UCSD-AML1 (cell line): Measurements from ENCODE around the gene CLDN7.

Experiments
- DNase-seq: peaks from one replicate; lab custom pipeline; 2025; ENCODE audit not compliant: unreplicated experiment; lab: John Stamatoyannopoulos, UW

The CLDN7 gene

DNA sequence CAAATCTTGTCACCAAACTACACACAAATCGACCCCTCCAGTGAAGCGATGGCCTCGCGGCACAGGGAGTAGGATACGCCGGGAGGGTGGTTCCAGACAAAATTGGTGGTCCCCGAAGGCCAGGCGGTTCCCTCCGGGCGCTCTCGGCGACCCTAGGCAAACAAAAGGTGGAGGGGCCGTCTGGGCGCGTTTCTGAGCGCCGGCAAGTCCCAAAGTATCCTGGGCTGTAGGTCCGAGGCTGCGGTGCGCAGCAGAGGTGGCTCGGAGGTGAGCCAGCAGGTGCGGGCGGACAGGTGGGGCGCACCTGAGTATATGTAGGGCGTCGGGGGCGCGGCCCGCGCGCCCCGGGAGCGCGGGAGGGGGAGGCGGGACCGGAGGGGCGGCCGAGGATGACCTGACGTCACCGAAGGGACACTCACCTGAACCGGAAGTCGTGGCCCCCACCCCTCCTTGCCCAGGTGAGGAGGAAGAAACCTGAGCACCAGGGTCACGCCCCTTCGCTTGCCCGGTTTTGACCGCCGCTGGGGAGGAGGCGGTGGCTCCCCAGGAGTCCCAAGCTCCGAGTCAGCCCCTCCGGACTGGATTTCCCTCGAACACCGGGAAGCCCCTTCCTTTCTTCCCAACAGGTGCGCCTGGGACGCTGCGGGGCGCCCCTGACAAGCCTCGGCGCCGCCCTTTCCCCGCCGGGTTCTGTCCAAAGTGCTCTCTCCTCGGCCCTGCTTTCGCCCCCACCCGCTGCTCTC is at the start of gene CLDN7:
Gene CLDN7, minus strand, starts transcription at position 287 of the 743 bp plus-strand sequence. CDS start 435 bp downstream, outside the sequence.
- DNase-seq, result no peak

DNA sequence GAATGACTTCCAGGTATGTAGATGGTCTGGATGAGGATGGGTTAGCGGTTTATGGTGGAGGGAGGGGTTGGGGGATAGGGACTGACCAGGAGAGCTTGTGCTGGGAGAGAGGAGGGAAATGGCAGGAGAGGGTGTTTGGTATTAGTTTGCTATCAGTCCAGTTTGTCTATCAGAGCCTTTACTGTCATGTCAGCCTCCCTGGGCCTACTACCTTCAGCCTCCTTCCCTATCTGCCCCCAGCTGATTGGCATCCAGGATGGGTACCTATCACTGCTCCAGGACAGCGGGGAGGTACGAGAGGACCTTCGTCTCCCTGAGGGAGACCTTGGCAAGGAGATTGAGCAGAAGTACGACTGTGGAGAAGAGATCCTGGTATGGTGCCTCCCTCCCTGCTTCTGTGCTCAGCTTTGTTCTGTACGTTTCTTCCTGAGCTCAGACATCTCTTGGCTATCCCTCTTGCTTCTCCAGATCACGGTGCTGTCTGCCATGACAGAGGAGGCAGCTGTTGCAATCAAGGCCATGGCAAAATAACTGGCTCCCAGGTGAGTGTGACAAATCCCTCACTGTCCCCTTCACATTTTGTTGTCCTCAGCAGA is 48.9 kb upstream of the CLDN7 start:
- DNase-seq, result no peak

DNA sequence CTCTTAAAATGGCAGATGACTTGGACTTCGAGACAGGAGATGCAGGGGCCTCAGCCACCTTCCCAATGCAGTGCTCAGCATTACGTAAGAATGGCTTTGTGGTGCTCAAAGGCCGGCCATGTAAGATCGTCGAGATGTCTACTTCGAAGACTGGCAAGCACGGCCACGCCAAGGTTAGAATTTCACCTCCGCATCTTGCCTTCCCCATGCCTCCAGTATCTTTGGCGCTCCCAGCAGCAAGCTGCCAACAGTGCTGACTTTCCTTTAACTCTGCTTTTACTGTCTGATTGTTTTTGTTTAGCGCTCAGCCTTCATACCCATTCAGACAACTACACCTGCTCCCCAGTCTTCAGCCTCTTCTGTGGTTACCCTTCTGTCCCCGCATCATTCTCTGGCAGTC is 47.4 kb upstream of the CLDN7 start:
- DNase-seq, result no peak

- peak; percentile 69 for DNase-seq
These were observed 46.6 kb upstream of the CLDN7 start for GRCh38 chr17:7308625-7309433.

DNA sequence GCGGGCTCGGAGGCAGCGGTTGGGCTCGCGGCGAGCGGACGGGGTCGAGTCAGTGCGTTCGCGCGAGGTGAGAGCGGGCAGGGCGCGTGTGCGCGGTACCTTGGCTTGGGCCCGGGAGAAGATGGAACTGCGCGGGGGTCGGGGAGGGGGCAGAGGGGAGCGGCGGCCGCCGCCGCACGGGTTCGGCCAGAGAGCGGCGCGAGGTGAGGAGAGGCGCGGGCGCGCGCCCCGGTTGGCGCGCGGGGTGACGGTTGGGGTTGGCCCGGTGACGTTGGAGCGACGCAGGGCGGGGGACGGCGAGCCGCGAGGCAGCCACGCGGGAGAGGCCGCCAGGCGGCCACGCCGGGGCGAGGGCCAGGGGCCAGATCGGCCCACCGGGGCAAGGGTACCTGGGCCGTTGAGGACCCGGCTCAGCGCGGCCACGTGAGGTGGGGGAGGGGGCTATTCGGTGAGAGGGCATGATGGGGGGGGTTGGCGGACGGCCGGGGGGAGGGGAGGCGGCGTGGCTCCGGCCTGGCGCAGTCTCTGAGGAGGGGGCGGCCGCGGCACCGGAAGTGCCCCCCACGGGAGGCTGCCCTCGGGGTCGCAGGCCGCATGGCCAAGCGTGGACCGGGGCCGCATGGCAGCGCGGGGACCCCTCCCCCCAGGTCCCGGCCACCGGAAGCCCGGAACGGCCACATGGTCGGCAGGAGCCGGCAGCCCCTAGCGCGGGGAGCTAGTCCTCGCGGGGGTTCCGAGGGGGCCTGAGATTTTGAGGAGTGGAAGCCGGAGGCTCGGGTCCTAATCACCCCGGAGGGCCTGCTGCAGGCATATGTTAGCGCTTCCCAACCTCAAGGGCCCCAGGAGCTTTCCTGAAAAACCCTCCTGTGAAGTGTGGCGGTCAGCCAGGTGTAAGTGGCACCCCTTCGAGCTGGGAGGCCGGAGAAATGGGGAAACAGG is 45.7 kb upstream of the CLDN7 start:
- peak; percentile 56 for DNase-seq

DNA sequence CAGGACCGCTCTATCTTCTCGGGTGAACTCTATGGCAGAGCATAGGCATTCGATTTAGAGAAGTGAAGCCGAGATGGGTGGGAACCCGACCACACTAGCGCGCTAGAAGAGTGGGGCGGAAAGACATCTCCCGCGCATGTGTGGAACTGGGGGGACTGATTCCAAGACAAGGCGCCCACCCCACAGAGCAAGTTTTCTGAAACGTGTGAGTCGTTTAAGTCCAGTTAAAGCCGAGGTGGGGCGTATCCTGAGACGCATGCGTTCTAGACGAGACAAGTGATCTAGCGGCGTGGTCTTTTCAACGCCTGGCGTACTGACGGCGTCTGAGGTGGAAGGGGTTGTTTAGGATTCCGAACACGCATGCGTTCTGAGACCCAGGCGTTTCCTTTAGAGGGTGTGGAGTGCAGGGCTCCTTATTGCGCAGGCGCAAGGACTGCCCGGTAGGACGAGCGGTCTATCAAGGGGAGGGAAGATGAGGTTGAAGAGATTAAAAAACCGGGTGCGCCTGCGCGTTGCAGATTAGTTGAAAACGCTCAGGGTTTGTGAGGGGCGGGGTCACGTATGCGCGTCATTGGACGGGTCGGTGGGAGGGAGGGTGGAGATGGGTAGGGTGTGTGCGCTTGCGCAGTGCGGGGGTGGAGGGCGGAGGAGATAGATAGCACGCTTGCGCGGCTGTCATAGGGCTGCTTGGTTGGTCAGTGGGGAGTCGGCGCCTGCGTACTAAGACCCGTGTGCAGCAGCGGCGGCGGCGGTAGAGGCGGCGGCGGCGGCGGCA is 44.8 kb upstream of the CLDN7 start, which contains the start of gene EIF5A:
Gene EIF5A, plus strand, starts transcription at position 718 of the 775 bp plus-strand sequence. CDS start 2,008 bp downstream, outside the sequence.
- peak; percentile 100 for DNase-seq

DNA sequence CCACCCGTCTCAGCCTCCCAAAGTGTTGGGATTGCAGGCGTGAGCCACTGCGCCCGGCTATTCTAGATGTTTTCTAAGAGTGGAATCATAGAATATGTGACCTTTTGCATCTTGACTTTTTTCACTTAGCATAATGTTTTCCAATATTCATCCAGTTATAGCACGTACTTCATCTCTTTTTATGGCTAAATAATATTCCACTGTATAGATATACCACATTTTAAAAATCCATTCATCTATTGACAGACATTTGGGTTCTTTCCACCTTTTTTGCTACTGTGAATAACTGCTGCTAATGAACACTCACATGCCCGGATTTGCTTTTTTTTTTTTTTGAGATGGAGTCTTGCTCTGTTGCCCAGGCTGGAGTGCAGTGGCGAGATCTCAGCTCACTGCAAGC is 41.9 kb upstream of the CLDN7 start:
- no peak for DNase-seq

- DNase-seq, result peak; percentile 86
These were observed 34.0 kb upstream of the CLDN7 start for GRCh38 chr17:7296189-7296861.

- DNase-seq, result no peak
These were observed 33.2 kb upstream of the CLDN7 start for GRCh38 chr17:7295230-7296180.

GRCh38 chr17:7294614-7295153 is 32.4 kb upstream of the CLDN7 start, which contains the start of gene YBX2:
Gene YBX2 (minus strand): TSS chr17:7294639. CDS start chr17:7294500, 139 bp downstream.
- peak; percentile 65 for DNase-seq

DNA sequence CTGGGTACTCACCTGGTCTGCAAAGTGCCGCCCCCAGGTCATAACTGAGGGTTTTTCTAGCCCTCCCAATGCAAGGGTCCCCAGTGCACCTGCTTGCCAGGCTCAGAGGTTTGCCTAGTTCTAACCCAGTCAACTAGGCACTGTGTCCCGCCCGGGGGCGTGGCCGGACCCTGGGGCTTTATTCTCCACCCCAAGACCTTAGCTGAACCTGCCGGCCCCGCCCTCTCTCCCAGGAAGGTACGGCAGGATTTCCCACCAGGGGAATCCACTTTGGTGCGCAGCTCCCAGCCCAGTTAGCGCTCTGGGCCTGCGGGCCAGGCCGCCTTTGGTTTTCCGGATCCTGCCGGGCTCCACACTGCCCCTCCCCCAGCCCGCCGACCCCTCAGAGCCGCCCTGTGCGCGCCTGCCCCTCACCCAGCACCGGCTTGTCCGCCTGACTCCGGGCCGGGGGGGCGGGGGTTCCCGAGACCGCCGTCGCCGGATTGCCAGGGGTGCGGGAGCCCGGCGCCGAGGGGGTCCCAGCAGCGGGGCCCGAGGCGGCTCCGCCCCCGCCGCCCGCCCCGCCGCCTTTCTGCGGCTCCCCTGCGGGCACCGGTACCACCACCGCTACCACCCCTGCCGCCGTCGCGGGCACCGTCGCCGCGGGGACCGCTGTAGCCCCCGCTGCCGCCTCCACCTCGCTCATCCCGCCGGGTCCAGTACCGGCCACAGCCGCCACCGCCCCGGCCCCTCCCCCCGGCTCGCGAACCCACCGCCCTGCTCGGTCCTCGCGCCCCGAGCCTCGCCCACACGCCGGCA is 31.7 kb upstream of the CLDN7 start:
- DNase-seq, result no peak

GRCh38 chr17:7293159-7293558 is 30.9 kb upstream of the CLDN7 start:
- DNase-seq, result no peak

DNA sequence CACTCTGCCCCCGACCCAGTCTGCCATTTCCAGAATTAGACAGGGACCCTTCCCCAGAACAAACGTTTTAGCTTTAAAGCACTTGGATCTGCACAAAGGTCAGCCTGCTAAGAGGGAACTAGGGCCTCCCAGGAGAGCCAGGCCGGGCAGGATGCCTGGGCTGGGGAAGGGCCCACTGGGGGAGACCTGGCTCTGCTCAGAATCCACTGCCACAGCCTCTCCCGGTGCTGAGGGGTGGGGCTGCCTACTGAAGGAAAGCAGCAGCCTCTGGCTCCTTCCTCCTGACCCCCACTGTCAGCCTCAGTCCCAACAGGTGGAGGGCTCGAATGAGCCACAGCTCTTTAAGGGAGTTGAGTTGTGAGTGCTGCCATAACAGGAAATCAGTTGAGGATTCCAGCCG is 30.5 kb upstream of the CLDN7 start:
- no peak for DNase-seq

DNA sequence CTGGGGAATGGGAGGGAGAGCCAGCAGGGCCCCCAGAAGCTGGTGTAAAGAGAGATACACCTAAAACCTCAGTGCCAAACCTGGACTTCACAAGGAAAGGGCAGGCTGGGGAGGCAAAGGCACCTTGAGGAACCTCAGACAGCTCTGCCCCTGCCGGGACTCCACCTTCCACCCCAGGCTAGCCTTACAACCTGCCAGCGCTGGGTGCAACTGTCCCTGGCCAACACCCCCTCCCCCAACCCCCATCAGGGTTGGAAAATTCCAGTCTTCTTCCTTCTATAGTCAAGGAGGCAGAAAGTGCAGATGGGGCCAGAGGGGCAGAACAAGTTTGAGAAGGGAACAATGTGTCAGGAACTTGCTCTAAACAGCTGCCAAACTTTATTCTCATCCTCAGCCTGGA is 29.9 kb upstream of the CLDN7 start:
- no peak for DNase-seq

- DNase-seq, result no peak
These were observed 28.4 kb upstream of the CLDN7 start for GRCh38 chr17:7290685-7291084.

DNA sequence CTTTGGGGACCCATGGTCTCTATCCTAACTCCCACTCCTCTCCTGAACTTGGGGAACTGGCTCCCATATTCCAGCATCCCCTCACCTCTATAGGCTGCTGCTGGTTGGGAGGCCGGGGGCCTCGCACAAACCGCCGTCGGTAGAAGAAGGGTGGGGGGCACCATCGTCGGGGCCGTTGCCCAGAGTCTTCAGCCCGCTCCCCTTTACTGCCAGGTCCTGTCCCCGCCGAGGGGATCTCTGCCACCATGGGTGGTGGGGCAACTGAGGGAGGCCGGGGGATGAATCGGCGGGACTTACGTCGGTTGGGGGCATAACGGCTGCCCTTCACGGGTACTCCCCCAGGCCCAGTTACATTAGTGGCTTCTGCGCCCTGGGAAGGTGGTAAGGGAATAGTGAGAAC is 27.9 kb upstream of the CLDN7 start:
- DNase-seq, result no peak
